Caco-2 (cell line): ENCODE results near the gene TMEM242. TPM values are rescaled to one million over a fixed set of nuclear protein-coding genes. Genes with fewer than 3 reads are reported as not detected.

Source experiments
- BruUV-seq: library from RNA; stranded (reverse); fragments of 400-500 nt; replicated peaks from 2 replicates; lab custom pipeline; 2021; lab: Mats Ljungman, UMichigan
- CTCF ChIA-PET: fragments of 300-600 bp; sonication (Branson Sonifier 250); formaldehyde crosslinking; loops from one replicate; lab custom pipeline; 2022; ENCODE audit warnings: antibody characterized with exemption; lab: Charles Lee
- POLR2A ChIA-PET: fragments of 300-600 bp; sonication (Branson Sonifier 250); formaldehyde crosslinking; loops from one replicate; lab custom pipeline; 2022; ENCODE audit warnings: antibody characterized with exemption; lab: Charles Lee
- DNase-seq, 2 experiments: peaks; one replicate each; pipeline versions ENCODE4 v3.0.0 to v3.0.0-alpha.2; 2020 to 2022
- H3K27me3 ChIP-seq: replicated peaks from 2 replicates; pipeline ENCODE4 v1.6.0; 2011; ENCODE audit warnings: low read length; ENCODE audit not compliant: control insufficient read depth, insufficient read depth
- H3K36me3 ChIP-seq: 2 replicates; pipeline ENCODE4 v1.5.1; 2011; ENCODE audit warnings: low read length; ENCODE audit not compliant: control insufficient read depth, insufficient read depth
- H3K4me1 ChIP-seq: fragments of 250-450 bp; sonication (Bioruptor Pico); 2 replicates; pipeline ENCODE4 v1.5.1; 2020; ENCODE audit warnings: mild to moderate bottlenecking
- H3K4me3 ChIP-seq: 2 replicates; pipeline ENCODE4 v1.5.1; 2011; ENCODE audit warnings: low read depth, mild to moderate bottlenecking, control low read depth, low read length
- H3K9me3 ChIP-seq: fragments of 250-450 bp; sonication (Bioruptor Pico); 2 replicates; pipeline ENCODE4 v1.5.1; 2020; ENCODE audit warnings: mild to moderate bottlenecking, moderate library complexity
- H3K27ac Mint-ChIP-seq: one replicate; pipeline ENCODE4 v1.8.0; 2022; ENCODE audit warnings: mixed read lengths; ENCODE audit not compliant: unreplicated experiment
- H3K27me3 Mint-ChIP-seq: one replicate; pipeline ENCODE4 v1.8.0; 2022; ENCODE audit warnings: mixed read lengths; ENCODE audit not compliant: insufficient read depth, unreplicated experiment
- H3K36me3 Mint-ChIP-seq: one replicate; pipeline ENCODE4 v1.8.0; 2022; ENCODE audit warnings: mild to moderate bottlenecking, mixed read lengths; ENCODE audit not compliant: insufficient read depth, unreplicated experiment
- H3K4me1 Mint-ChIP-seq: one replicate; pipeline ENCODE4 v1.8.0; 2022; ENCODE audit warnings: low read depth, mixed read lengths; ENCODE audit not compliant: unreplicated experiment
- H3K4me3 Mint-ChIP-seq: one replicate; pipeline ENCODE4 v1.8.0; 2022; ENCODE audit warnings: mild to moderate bottlenecking, moderate library complexity, mixed read lengths; ENCODE audit not compliant: unreplicated experiment
- H3K9me3 Mint-ChIP-seq: one replicate; pipeline ENCODE4 v1.8.0; 2022; ENCODE audit warnings: mixed read lengths; ENCODE audit not compliant: unreplicated experiment
- CTCF ChIP-seq, 2 experiments: fragments of 200-600 bp in 1 of 2; IDR thresholded peaks; 1 replicate in 1 of 2; 2 replicates in 1 of 2; pipeline versions ENCODE4 v1.5.1 to v1.8.0; 2011 to 2022; ENCODE audit warnings: antibody characterized with exemption in 1 of 2, control low read depth in 1 of 2, inconsistent platforms in 1 of 2, low read depth in 1 of 2, low read length in 1 of 2, mild to moderate bottlenecking in 1 of 2, moderate library complexity in 1 of 2; ENCODE audit not compliant: insufficient read depth in 1 of 2, severe bottlenecking in 1 of 2, unreplicated experiment in 1 of 2
- intact Hi-C: fragments of 100-400 bp; cut with micrococcal nuclease; formaldehyde crosslinking; loops from one replicate; pipeline ENCODE4 v1.10.0; 2022; ENCODE audit not compliant: unreplicated experiment
- total RNA-seq: library from RNA; stranded (reverse); gene quantifications from 2 replicates; pipeline ENCODE4 v1.2.3, GENCODE V29; 2022

The TMEM242 gene
- total RNA-seq, 1 experiment from 2014 or later: 12.1 TPM

GRCh38 chr6:157332813-157333212, 9.5 kb upstream of the TMEM242 start:
- CTCF ChIA-PET: interaction anchor here (1.7 kb wide), 1 partner anchor 18 kb away, joined by 5 read pairs; no protein-coding TSS in a partner anchor
- intact Hi-C loops: no loop called here
- no peaks in the 10 kb centered on the region for H3K36me3 ChIP-seq
- POLR2A ChIA-PET: no interaction called here
- Mint-ChIP-seq H3K27me3 (no peaks in the 10 kb centered on the region), H3K27ac (no peak overlapping the region), H3K4me3 (no peak overlapping the region), H3K9me3 (no peaks in the 10 kb centered on the region), H3K36me3 (no peaks in the 10 kb centered on the region), H3K4me1 (no peaks in the 10 kb centered on the region)
- 0 out of 2 replicates have a peak, but pooled peaks cover 4% of the 10 kb centered on the region for H3K4me1 ChIP-seq
- H3K4me3 ChIP-seq: no peak overlapping the region
- no peaks in the 10 kb centered on the region for H3K9me3 ChIP-seq
- BruUV-seq: no TSS peak
- no peak for DNase-seq
- no peaks in the 10 kb centered on the region for H3K27me3 ChIP-seq
- no peak for TF ChIP-seq CTCF (IDR thresholded peaks at IDR 0.05; ENCODE audit: insufficient read depth in 1 of 2, low read depth in 1 of 2, low read length in 1 of 2, severe bottlenecking in 1 of 2, unreplicated experiment in 1 of 2)

- H3K4me3 ChIP-seq: no peak overlapping the region
- H3K4me1 ChIP-seq: peaks cover 7% of the 10 kb centered on the region; the same call in 1 of the 2 replicates
- Mint-ChIP-seq H3K27me3 (no peaks in the 10 kb centered on the region), H3K9me3 (no peaks in the 10 kb centered on the region), H3K4me1 (no peaks in the 10 kb centered on the region), H3K27ac (no peak overlapping the region), H3K36me3 (no peaks in the 10 kb centered on the region), H3K4me3 (no peak overlapping the region)
- no peak for TF ChIP-seq CTCF (IDR thresholded peaks at IDR 0.05; ENCODE audit: insufficient read depth in 1 of 2, low read depth in 1 of 2, low read length in 1 of 2, severe bottlenecking in 1 of 2, unreplicated experiment in 1 of 2)
- intact Hi-C loops: no loop called here
- H3K9me3 ChIP-seq: no peaks in the 10 kb centered on the region
- POLR2A ChIA-PET: no interaction called here
- no peak for DNase-seq
- no peaks in the 10 kb centered on the region for H3K27me3 ChIP-seq
- no TSS peak for BruUV-seq
- H3K36me3 ChIP-seq: no peaks in the 10 kb centered on the region
- CTCF ChIA-PET: no interaction called here
These were observed 7.5 kb upstream of the TMEM242 start for GRCh38 chr6:157330831-157331230.

GRCh38 chr6:157329829-157330228, 6.5 kb upstream of the TMEM242 start:
- peaks cover 9% of the 10 kb centered on the region for H3K4me1 Mint-ChIP-seq
- Histone ChIP-seq H3K9me3 (no peaks in the 10 kb centered on the region), H3K27me3 (no peaks in the 10 kb centered on the region), H3K4me3 (no peak overlapping the region), H3K4me1 (peaks cover 14% of the 10 kb centered on the region; the same call in 1 of the 2 replicates), H3K36me3 (no peaks in the 10 kb centered on the region)
- no peaks in the 10 kb centered on the region for H3K36me3 Mint-ChIP-seq
- H3K4me3 Mint-ChIP-seq: no peak overlapping the region
- ChIA-PET POLR2A (no interaction called here), CTCF (no interaction called here)
- no TSS peak for BruUV-seq
- no peak for TF ChIP-seq CTCF (IDR thresholded peaks at IDR 0.05; ENCODE audit: insufficient read depth in 1 of 2, low read depth in 1 of 2, low read length in 1 of 2, severe bottlenecking in 1 of 2, unreplicated experiment in 1 of 2)
- no peak for DNase-seq
- no peaks in the 10 kb centered on the region for H3K9me3 Mint-ChIP-seq
- H3K27me3 Mint-ChIP-seq: no peaks in the 10 kb centered on the region
- H3K27ac Mint-ChIP-seq: no peak overlapping the region
- intact Hi-C loops: loop anchor here (10.0 kb wide), 2 partner anchors 125 to 625 kb away; no protein-coding TSS in a partner anchor
